ENCODE results near the gene TUT4. TPM values are rescaled to one million over a fixed set of nuclear protein-coding genes. Genes with fewer than 3 reads are reported as not detected.

The TUT4 gene
- total and polyA plus RNA-seq, 12 donors, result 16.9 to 40.6 (median 31.5) TPM

GRCh38 chr1:52600533-52601179 is 47.8 kb upstream of the TUT4 start:
- 98 to 99% methylated on average over 8 of the region's 8 CpGs for WGBS, 2 donors
- H3K27ac ChIP-seq, result no peak overlapping the region
- peaks cover 3 to 40% (median 27%) of the 10 kb centered on the region in 9 donors for H3K4me1 ChIP-seq
- TF ChIP-seq CTCF (IDR thresholded peaks at IDR 0.05), result no peak
- no peak for DNase-seq
- H3K27me3 ChIP-seq, result no peaks in the 10 kb centered on the region
- no peak for ATAC-seq
- intact Hi-C loops (cut with DNase I), result loop anchor here in 4 of 10 donors (2.0 to 5.0 kb wide), 2 partner anchors 38 to 48 kb away; partner anchors contain the start of gene TUT4 (in 3 of the 4)
- H3K9me3 ChIP-seq, result no peaks in the 10 kb centered on the region
- H3K36me3 ChIP-seq, result peaks cover 0 to 1% (median 0%) of the 10 kb centered on the region in 9 donors
- H3K4me3 ChIP-seq, result no peak overlapping the region

GRCh38 chr1:52599236-52599635 is 46.3 kb upstream of the TUT4 start:
- intact Hi-C loops (cut with DNase I), result no loop called here

GRCh38 chr1:52598729-52599128 is 45.8 kb upstream of the TUT4 start:
- Histone ChIP-seq H3K4me1 (peaks cover 3 to 32% (median 19%) of the 10 kb centered on the region in 9 donors), H3K4me3 (no peak overlapping the region), H3K36me3 (no peaks in the 10 kb centered on the region), H3K27me3 (no peaks in the 10 kb centered on the region), H3K27ac (no peak overlapping the region), H3K9me3 (no peaks in the 10 kb centered on the region)
- DNase-seq (no peak), ATAC-seq (no peak)
- 96 to 98% methylated on average over 7 of the region's 7 CpGs for WGBS, 2 donors
- intact Hi-C loops (cut with DNase I), result no loop called here
- TF ChIP-seq CTCF (IDR thresholded peaks at IDR 0.05), result no peak

More at GRCh38 chr1:52599236-52599635, 46.3 kb upstream of the TUT4 start:
- no peaks in the 10 kb centered on the region for H3K9me3 ChIP-seq
- DNase-seq (no peak), ATAC-seq (no peak)
- 94 to 97% methylated on average over 7 of the region's 7 CpGs for WGBS, 2 donors
- no peak overlapping the region for H3K27ac ChIP-seq
- H3K27me3 ChIP-seq, result no peaks in the 10 kb centered on the region
- no peak for TF ChIP-seq CTCF (IDR thresholded peaks at IDR 0.05)
- peaks cover 3 to 36% (median 24%) of the 10 kb centered on the region in 9 donors for H3K4me1 ChIP-seq
- H3K4me3 ChIP-seq, result no peak overlapping the region
- H3K36me3 ChIP-seq, result no peaks in the 10 kb centered on the region

- Histone ChIP-seq H3K4me3 (no peak overlapping the region), H3K27ac (no peak overlapping the region), H3K9me3 (no peaks in the 10 kb centered on the region), H3K27me3 (no peaks in the 10 kb centered on the region), H3K36me3 (no peaks in the 10 kb centered on the region), H3K4me1 (peaks cover 2 to 24% (median 14%) of the 10 kb centered on the region in 9 donors)
- no peak for TF ChIP-seq CTCF (IDR thresholded peaks at IDR 0.05)
- WGBS, 2 donors, result 55 to 63% methylated on average over 2 of the region's 2 CpGs
- no peak for DNase-seq
- ATAC-seq, result no peak
- intact Hi-C loops (cut with DNase I), result no loop called here
Observed at GRCh38 chr1:52597912-52598311, 45.0 kb upstream of the TUT4 start.

Measured in heart right ventricle (tissue), 16 donors.